HG03571 (cell line): Measurements from ENCODE around the gene SNTA1.
"Not testable (repeated sequence)": the region's sequence is repeated elsewhere in the genome, so short reads cannot be mapped to it uniquely, and the experiment has no call there.

Experiments
- ATAC-seq: cut with Tn5 transposase; IDR thresholded peaks from one replicate; pipeline ENCODE4 v1.9.1; 2021; ENCODE audit not compliant: unreplicated experiment

SNTA1 gene

GRCh38 chr20:33443512-33444239, at the start of gene SNTA1:
TSS of gene SNTA1 (minus strand) at chr20:33443763. CDS start at chr20:33443620, 143 bp downstream.
- ATAC-seq: peak; percentile 67

- ATAC-seq: no peak
These were observed 47.5 kb upstream of the SNTA1 start for GRCh38 chr20:33490934-33491656.

- peak; percentile 52 for ATAC-seq
These were observed 46.7 kb upstream of the SNTA1 start, which contains the start of gene CBFA2T2 for GRCh38 chr20:33490023-33490933. TSS of gene CBFA2T2 (plus strand) at chr20:33490096. CDS start at chr20:33490268, 172 bp downstream.

- ATAC-seq: peak; percentile 89
These were observed 46.0 kb upstream of the SNTA1 start for GRCh38 chr20:33489495-33490022.

GRCh38 chr20:33488661-33489494, 45.3 kb upstream of the SNTA1 start:
- ATAC-seq: not testable (repeated sequence)

- ATAC-seq: no peak
These were observed 44.6 kb upstream of the SNTA1 start for GRCh38 chr20:33488201-33488600.

GRCh38 chr20:33483186-33483585, 39.6 kb upstream of the SNTA1 start:
- ATAC-seq: not testable (repeated sequence)

GRCh38 chr20:33482581-33482980, 39.0 kb upstream of the SNTA1 start:
- no peak for ATAC-seq

- ATAC-seq: no peak
These were observed 37.9 kb upstream of the SNTA1 start for GRCh38 chr20:33481431-33481941.

GRCh38 chr20:33480048-33480447, 36.5 kb upstream of the SNTA1 start:
- no peak for ATAC-seq

GRCh38 chr20:33477386-33478234, 34.0 kb upstream of the SNTA1 start:
- no peak for ATAC-seq

- ATAC-seq: no peak
These were observed 32.0 kb upstream of the SNTA1 start for GRCh38 chr20:33475381-33476152.

GRCh38 chr20:33474963-33475362, 31.4 kb upstream of the SNTA1 start:
- no peak for ATAC-seq

GRCh38 chr20:33474097-33474873, 30.7 kb upstream of the SNTA1 start:
- no peak for ATAC-seq

- ATAC-seq: no peak
These were observed 29.4 kb upstream of the SNTA1 start for GRCh38 chr20:33472868-33473435.

GRCh38 chr20:33470866-33471265, 27.3 kb upstream of the SNTA1 start:
- ATAC-seq: no peak

- no peak for ATAC-seq
These were observed 26.9 kb upstream of the SNTA1 start for GRCh38 chr20:33470457-33470856.
